WTC11 (cell line): ENCODE results near the gene MTM1. TPM values are rescaled to one million over a fixed set of nuclear protein-coding genes. Genes with fewer than 3 reads are reported as not detected.

Experiments
- ATAC-seq: fragments of 200-7000 bp; cut with Tn5 transposase; 2 replicates; pipeline ENCODE4 v1.10.0; 2021; ENCODE audit warnings: mild to moderate bottlenecking, moderate library complexity
- CTCF ChIA-PET: fragments of 300-600 bp; sonication (Branson Sonifier 250); formaldehyde crosslinking; loops from one replicate; lab custom pipeline; 2021; ENCODE audit warnings: antibody characterized with exemption; lab: Charles Lee
- POLR2A ChIA-PET: fragments of 350-600 bp; sonication (Branson Sonifier 250); formaldehyde crosslinking; loops from one replicate; lab custom pipeline; 2021; ENCODE audit warnings: antibody characterized with exemption; lab: Charles Lee
- DNase-seq: peaks from one replicate; pipeline ENCODE4 v3.0.0; 2021; ENCODE audit warnings: low spot score
- H3K27ac Mint-ChIP-seq: 2 replicates; pipeline ENCODE4 v1.8.0; 2021; ENCODE audit warnings: mixed read lengths
- H3K27me3 Mint-ChIP-seq: 2 replicates; pipeline ENCODE4 v1.8.0; 2021; ENCODE audit warnings: low read depth, mild to moderate bottlenecking, moderate library complexity, mixed read lengths
- H3K36me3 Mint-ChIP-seq: 2 replicates; pipeline ENCODE4 v1.8.0; 2021; ENCODE audit warnings: mixed read lengths
- H3K4me1 Mint-ChIP-seq: 2 replicates; pipeline ENCODE4 v1.8.0; 2022; ENCODE audit warnings: mixed read lengths
- H3K4me3 Mint-ChIP-seq: 2 replicates; pipeline ENCODE4 v1.8.0; 2021; ENCODE audit warnings: mild to moderate bottlenecking, moderate library complexity, mixed read lengths
- H3K9me3 Mint-ChIP-seq: 2 replicates; pipeline ENCODE4 v1.8.0; 2021; ENCODE audit warnings: mixed read lengths
- ATF1 ChIP-seq: sonication (generic); formaldehyde crosslinking; IDR thresholded peaks from 2 replicates; pipeline ENCODE4 v1.8.1; 2023; ENCODE audit warnings: mild to moderate bottlenecking, moderate library complexity, missing genetic modification reagents
- CREM ChIP-seq: sonication (generic); formaldehyde crosslinking; IDR thresholded peaks from 2 replicates; pipeline ENCODE4 v1.8.1; 2022; ENCODE audit warnings: mild to moderate bottlenecking, missing genetic modification reagents, moderate library complexity
- EMX1 ChIP-seq: fragments of 250-450 bp; sonication (Bioruptor Pico); IDR thresholded peaks from 2 replicates; pipeline ENCODE4 v1.8.0; 2021; ENCODE audit warnings: mild to moderate bottlenecking
- FOXK1 ChIP-seq: sonication (generic); formaldehyde crosslinking; IDR thresholded peaks from 2 replicates; pipeline ENCODE4 v1.8.0; 2022; ENCODE audit warnings: mild to moderate bottlenecking, moderate library complexity, missing genetic modification reagents
- GABPB1 ChIP-seq: sonication (generic); formaldehyde crosslinking; IDR thresholded peaks from 2 replicates; pipeline ENCODE4 v1.8.1; 2023; ENCODE audit warnings: mild to moderate bottlenecking, missing genetic modification reagents
- JUN ChIP-seq: sonication (generic); formaldehyde crosslinking; IDR thresholded peaks from 2 replicates; pipeline ENCODE4 v1.8.0; 2023; ENCODE audit warnings: mild to moderate bottlenecking, missing genetic modification reagents
- MYBL2 ChIP-seq: sonication (generic); formaldehyde crosslinking; IDR thresholded peaks from 2 replicates; pipeline ENCODE4 v1.8.1; 2023; ENCODE audit warnings: mild to moderate bottlenecking, moderate library complexity, missing genetic modification reagents
- NFYB ChIP-seq: sonication (generic); formaldehyde crosslinking; conservative IDR thresholded peaks from 2 replicates; pipeline ENCODE4 v1.8.0; 2022; ENCODE audit warnings: low read depth, missing genetic modification reagents
- NR1H2 ChIP-seq: sonication (generic); formaldehyde crosslinking; IDR thresholded peaks from 2 replicates; pipeline ENCODE4 v1.9.0; 2021; ENCODE audit warnings: mild to moderate bottlenecking, moderate library complexity, missing genetic modification reagents
- SOX15 ChIP-seq: fragments of 250-450 bp; sonication (Bioruptor Pico); IDR thresholded peaks from 2 replicates; pipeline ENCODE4 v1.9.0; 2021; ENCODE audit warnings: mild to moderate bottlenecking
- SP1 ChIP-seq: sonication (generic); formaldehyde crosslinking; conservative IDR thresholded peaks from 2 replicates; pipeline ENCODE4 v1.8.1; 2022; ENCODE audit warnings: missing genetic modification reagents
- TP53 ChIP-seq: sonication (generic); formaldehyde crosslinking; IDR thresholded peaks from 2 replicates; pipeline ENCODE4 v1.8.1; 2023; ENCODE audit warnings: mild to moderate bottlenecking, missing genetic modification reagents
- ZBTB21 ChIP-seq: sonication (generic); formaldehyde crosslinking; IDR thresholded peaks from 2 replicates; pipeline ENCODE4 v1.8.1; 2023; ENCODE audit warnings: mild to moderate bottlenecking, missing genetic modification reagents, borderline replicate concordance
- ZNF121 ChIP-seq: sonication (generic); formaldehyde crosslinking; IDR thresholded peaks from 2 replicates; pipeline ENCODE4 v1.8.0; 2023; ENCODE audit warnings: missing genetic modification reagents
- ZNF671 ChIP-seq: fragments of 250-450 bp; sonication (Bioruptor Pico); IDR thresholded peaks from 2 replicates; pipeline ENCODE4 v1.8.0; 2021; ENCODE audit warnings: mild to moderate bottlenecking
- total RNA-seq: library from RNA; stranded (reverse); gene quantifications from 3 replicates; pipeline ENCODE4 v1.2.3, GENCODE V29; 2021
- TF ChIP-seq, protein P1 (sequence below): sonication (generic); formaldehyde crosslinking; IDR thresholded peaks from 2 replicates; pipeline ENCODE4 v1.8.1; 2022; ENCODE audit warnings: low read depth, missing genetic modification reagents, borderline replicate concordance
- TF ChIP-seq, protein P2 (sequence below): fragments of 250-450 bp; sonication (Bioruptor Pico); IDR thresholded peaks from 2 replicates; pipeline ENCODE4 v1.9.0; 2021; ENCODE audit warnings: moderate library complexity, mild to moderate bottlenecking, inconsistent platforms, borderline replicate concordance
- TF ChIP-seq, protein P3 (sequence below): fragments of 250-450 bp; sonication (Bioruptor Pico); IDR thresholded peaks from 2 replicates; pipeline ENCODE4 v1.9.0; 2021; ENCODE audit warnings: mild to moderate bottlenecking, borderline replicate concordance
- TF ChIP-seq, protein P4 (sequence below): fragments of 250-450 bp; sonication (Bioruptor Pico); IDR thresholded peaks from 2 replicates; pipeline ENCODE4 v2.1.2; 2022; ENCODE audit warnings: mild to moderate bottlenecking, moderate library complexity
- TF ChIP-seq, protein P5 (sequence below): sonication (generic); formaldehyde crosslinking; IDR thresholded peaks from 2 replicates; pipeline ENCODE4 v1.8.0; 2022; ENCODE audit warnings: mild to moderate bottlenecking, missing genetic modification reagents
- TF ChIP-seq, protein P6 (sequence below): fragments of 250-450 bp; sonication (Bioruptor Pico); IDR thresholded peaks from 2 replicates; pipeline ENCODE4 v1.9.0; 2021; ENCODE audit warnings: mild to moderate bottlenecking

The MTM1 gene
- total RNA-seq, 1 experiment from 2014 or later, result 10.4 TPM

DNA sequence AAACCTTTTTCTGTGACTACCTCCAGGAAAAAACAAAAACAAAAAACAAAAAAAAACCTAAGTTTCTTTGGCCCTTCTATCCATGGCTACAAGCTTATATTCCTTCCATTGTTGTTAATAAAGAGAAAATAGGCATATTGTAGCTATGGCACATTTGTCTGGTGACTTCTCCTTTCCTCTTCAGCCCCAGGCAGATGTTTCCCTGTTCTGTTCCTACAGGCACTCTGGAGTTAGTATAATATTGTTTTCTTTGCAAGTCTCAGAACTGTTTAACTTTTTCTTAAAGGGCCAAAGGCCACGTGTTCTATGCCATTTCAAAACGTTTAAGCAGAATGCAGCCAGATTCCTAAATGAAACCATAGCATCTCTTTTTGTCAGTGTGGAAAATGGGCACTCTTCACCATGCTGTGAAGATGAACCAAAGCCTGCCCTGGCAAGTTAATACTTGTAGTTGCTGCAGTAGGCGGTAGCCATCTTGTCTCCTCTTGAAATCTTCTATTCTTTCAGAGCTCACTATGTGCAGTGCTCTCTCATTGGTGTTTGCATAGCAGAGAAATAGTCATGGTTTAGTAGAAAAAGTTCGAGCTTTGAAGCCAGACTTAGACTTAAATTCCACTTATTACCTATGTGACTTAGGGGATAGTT lies 80.0 kb downstream of the MTM1 start:
- CTCF ChIA-PET, result no interaction called here
- Mint-ChIP-seq H3K9me3 (no peaks in the 10 kb centered on the region), H3K4me1 (no peaks in the 10 kb centered on the region; the same call in 1 of the 2 replicates), H3K36me3 (no peaks in the 10 kb centered on the region; the same call in 1 of the 2 replicates), H3K4me3 (no peak overlapping the region), H3K27ac (no peak overlapping the region; the same call in 1 of the 2 replicates), H3K27me3 (no peaks in the 10 kb centered on the region)
- no peak for ATAC-seq
- TF ChIP-seq GABPB1 (CRISPR knock-in tag), result no peak
- TF ChIP-seq, protein P1, sequence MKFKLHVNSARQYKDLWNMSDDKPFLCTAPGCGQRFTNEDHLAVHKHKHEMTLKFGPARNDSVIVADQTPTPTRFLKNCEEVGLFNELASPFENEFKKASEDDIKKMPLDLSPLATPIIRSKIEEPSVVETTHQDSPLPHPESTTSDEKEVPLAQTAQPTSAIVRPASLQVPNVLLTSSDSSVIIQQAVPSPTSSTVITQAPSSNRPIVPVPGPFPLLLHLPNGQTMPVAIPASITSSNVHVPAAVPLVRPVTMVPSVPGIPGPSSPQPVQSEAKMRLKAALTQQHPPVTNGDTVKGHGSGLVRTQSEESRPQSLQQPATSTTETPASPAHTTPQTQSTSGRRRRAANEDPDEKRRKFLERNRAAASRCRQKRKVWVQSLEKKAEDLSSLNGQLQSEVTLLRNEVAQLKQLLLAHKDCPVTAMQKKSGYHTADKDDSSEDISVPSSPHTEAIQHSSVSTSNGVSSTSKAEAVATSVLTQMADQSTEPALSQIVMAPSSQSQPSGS, result no peak
- TF ChIP-seq, protein P2, sequence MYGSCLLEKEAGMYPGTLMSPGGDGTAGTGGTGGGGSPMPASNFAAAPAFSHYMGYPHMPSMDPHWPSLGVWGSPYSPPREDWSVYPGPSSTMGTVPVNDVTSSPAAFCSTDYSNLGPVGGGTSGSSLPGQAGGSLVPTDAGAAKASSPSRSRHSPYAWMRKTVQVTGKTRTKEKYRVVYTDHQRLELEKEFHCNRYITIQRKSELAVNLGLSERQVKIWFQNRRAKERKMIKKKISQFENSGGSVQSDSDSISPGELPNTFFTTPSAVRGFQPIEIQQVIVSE (CRISPR knock-in tag), result no peak
- TF ChIP-seq SP1, result no peak
- TF ChIP-seq FOXK1, result no peak
- TF ChIP-seq, all 79 proteins: peak for 0
- POLR2A ChIA-PET, result no interaction called here
- no peak for DNase-seq

DNA sequence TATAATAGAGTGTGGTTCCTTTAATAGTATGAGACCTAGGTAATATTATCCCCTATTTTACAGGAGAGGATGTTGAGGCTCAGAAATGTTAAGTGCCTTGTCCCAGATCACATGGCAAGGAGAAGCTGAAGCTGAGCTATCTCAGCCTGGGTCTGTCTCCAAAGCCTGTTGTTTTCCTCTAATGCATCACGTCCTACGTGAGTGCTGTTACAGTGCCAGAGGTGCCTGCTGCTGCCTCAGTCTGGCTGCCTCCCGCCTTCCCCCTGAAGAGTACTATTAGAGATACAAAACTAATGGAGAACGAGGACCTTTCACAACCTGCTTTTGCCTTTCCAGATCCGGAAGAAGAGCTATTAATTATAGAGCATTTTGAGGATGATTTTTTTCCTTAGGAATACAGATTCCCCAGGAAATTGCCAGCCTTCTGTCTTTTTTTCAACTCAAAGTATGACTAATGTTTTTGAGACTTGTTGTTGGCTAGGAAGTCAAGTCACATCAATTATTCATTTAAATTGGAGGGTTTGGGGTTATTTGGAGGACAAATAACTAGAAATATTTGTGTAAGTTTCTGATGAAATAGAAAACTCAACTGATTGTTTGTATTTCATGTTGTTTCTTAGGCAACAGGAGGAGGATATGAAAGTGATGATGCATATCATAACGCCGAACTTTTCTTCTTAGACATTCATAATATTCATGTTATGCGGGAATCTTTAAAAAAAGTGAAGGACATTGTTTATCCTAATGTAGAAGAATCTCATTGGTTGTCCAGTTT lies 80.9 kb downstream of the MTM1 start:
- Mint-ChIP-seq H3K4me1 (no peaks in the 10 kb centered on the region; the same call in 1 of the 2 replicates), H3K27me3 (no peaks in the 10 kb centered on the region), H3K36me3 (no peaks in the 10 kb centered on the region; the same call in 1 of the 2 replicates), H3K27ac (no peak overlapping the region), H3K9me3 (no peaks in the 10 kb centered on the region), H3K4me3 (no peak overlapping the region)
- DNase-seq, result no peak
- no peak for ATAC-seq
- ChIA-PET CTCF (no interaction called here), POLR2A (no interaction called here)
- no peak for TF ChIP-seq ZNF671 (CRISPR knock-in tag)
- no peak for TF ChIP-seq SOX15
- no peak for TF ChIP-seq ATF1 (CRISPR knock-in tag)
- TF ChIP-seq MYBL2 (CRISPR knock-in tag), result no peak
- TF ChIP-seq JUN (CRISPR knock-in tag), result no peak
- no peak for TF ChIP-seq NR1H2

DNA sequence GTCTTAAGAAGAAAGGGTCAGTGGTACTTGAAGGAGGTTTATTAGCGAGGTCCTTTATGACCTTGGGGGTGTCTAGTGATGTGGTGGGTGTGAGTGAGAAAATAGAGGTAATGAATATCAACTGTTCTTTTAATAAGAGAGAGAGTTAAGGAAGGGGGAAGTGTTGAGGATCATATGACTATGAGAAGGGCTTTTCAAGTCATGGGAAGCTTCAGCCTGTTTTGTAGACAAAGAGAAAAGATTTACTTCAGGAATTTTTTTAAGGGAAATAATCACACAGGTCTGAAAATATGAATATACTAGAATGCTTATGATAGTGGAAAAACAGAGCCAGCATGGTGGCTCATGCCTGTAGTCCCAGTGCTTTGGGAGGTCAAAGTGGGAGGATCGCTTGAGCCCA lies 83.5 kb downstream of the MTM1 start:
- 0 out of 2 replicates have a peak overlapping the region, but pooled peaks have one; percentile 12 for H3K27ac Mint-ChIP-seq
- peaks cover 6% of the 10 kb centered on the region for H3K36me3 Mint-ChIP-seq
- ChIA-PET POLR2A (no interaction called here), CTCF (no interaction called here)
- H3K4me1 Mint-ChIP-seq, result no peaks in the 10 kb centered on the region; the same call in 1 of the 2 replicates
- peaks cover 3% of the 10 kb centered on the region; the same call in 1 of the 2 replicates for H3K9me3 Mint-ChIP-seq
- TF ChIP-seq ZBTB21 (CRISPR knock-in tag), result no peak
- no peak for TF ChIP-seq NFYB
- H3K27me3 Mint-ChIP-seq, result no peaks in the 10 kb centered on the region
- no peak overlapping the region for H3K4me3 Mint-ChIP-seq
- DNase-seq (no peak), ATAC-seq (no peak)

DNA sequence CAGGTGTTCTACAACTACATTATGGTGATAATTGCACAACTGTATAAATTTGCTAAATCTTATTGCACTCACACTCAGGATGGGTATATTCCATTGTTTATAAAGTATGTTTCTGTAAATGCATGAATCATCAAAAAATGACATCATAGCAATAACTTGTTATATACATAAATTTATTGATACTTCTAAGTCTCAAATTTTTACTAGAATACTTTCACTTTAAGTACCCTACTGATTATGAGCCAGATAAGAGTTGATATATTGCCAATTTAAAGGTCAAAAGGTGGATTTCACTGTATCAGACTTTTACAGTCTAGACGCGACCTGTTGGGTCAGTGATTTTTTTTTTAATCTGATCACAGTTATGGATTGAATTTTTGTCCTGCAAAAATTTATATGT lies 87.4 kb downstream of the MTM1 start:
- Mint-ChIP-seq H3K4me1 (no peaks in the 10 kb centered on the region), H3K27me3 (no peaks in the 10 kb centered on the region), H3K27ac (no peak overlapping the region), H3K9me3 (peaks cover 3% of the 10 kb centered on the region; the same call in 1 of the 2 replicates), H3K4me3 (no peak overlapping the region), H3K36me3 (peaks cover 14% of the 10 kb centered on the region)
- no peak for DNase-seq
- POLR2A ChIA-PET, result no interaction called here
- ATAC-seq, result no peak
- CTCF ChIA-PET, result no interaction called here
- TF ChIP-seq EMX1, result no peak
- TF ChIP-seq FOXK1, result no peak
- TF ChIP-seq, protein P3, sequence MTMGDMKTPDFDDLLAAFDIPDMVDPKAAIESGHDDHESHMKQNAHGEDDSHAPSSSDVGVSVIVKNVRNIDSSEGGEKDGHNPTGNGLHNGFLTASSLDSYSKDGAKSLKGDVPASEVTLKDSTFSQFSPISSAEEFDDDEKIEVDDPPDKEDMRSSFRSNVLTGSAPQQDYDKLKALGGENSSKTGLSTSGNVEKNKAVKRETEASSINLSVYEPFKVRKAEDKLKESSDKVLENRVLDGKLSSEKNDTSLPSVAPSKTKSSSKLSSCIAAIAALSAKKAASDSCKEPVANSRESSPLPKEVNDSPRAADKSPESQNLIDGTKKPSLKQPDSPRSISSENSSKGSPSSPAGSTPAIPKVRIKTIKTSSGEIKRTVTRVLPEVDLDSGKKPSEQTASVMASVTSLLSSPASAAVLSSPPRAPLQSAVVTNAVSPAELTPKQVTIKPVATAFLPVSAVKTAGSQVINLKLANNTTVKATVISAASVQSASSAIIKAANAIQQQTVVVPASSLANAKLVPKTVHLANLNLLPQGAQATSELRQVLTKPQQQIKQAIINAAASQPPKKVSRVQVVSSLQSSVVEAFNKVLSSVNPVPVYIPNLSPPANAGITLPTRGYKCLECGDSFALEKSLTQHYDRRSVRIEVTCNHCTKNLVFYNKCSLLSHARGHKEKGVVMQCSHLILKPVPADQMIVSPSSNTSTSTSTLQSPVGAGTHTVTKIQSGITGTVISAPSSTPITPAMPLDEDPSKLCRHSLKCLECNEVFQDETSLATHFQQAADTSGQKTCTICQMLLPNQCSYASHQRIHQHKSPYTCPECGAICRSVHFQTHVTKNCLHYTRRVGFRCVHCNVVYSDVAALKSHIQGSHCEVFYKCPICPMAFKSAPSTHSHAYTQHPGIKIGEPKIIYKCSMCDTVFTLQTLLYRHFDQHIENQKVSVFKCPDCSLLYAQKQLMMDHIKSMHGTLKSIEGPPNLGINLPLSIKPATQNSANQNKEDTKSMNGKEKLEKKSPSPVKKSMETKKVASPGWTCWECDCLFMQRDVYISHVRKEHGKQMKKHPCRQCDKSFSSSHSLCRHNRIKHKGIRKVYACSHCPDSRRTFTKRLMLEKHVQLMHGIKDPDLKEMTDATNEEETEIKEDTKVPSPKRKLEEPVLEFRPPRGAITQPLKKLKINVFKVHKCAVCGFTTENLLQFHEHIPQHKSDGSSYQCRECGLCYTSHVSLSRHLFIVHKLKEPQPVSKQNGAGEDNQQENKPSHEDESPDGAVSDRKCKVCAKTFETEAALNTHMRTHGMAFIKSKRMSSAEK (CRISPR knock-in tag), result no peak
- TF ChIP-seq ATF1 (CRISPR knock-in tag), result no peak
- TF ChIP-seq ZNF121, result no peak
- TF ChIP-seq, protein P4, sequence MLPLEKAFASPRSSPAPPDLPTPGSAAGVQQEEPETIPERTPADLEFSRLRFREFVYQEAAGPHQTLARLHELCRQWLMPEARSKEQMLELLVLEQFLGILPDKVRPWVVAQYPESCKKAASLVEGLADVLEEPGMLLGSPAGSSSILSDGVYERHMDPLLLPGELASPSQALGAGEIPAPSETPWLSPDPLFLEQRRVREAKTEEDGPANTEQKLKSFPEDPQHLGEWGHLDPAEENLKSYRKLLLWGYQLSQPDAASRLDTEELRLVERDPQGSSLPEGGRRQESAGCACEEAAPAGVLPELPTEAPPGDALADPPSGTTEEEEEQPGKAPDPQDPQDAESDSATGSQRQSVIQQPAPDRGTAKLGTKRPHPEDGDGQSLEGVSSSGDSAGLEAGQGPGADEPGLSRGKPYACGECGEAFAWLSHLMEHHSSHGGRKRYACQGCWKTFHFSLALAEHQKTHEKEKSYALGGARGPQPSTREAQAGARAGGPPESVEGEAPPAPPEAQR, result no peak
- TF ChIP-seq TP53 (CRISPR knock-in tag), result no peak
- TF ChIP-seq CREM (CRISPR knock-in tag), result no peak
- TF ChIP-seq, protein P5, sequence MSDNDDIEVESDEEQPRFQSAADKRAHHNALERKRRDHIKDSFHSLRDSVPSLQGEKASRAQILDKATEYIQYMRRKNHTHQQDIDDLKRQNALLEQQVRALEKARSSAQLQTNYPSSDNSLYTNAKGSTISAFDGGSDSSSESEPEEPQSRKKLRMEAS, result no peak
- no peak for TF ChIP-seq MYBL2 (CRISPR knock-in tag)
- TF ChIP-seq, protein P6, sequence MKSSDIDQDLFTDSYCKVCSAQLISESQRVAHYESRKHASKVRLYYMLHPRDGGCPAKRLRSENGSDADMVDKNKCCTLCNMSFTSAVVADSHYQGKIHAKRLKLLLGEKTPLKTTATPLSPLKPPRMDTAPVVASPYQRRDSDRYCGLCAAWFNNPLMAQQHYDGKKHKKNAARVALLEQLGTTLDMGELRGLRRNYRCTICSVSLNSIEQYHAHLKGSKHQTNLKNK, result no peak
